Left forelimb (tissue), 1 donor: ENCODE results near the gene NAT14.
A peak's percentile ranks its signal among the peaks of the same experiment; 100 is the strongest.
"Not testable (repeated sequence)": the region's sequence is repeated elsewhere in the genome, so short reads cannot be mapped to it uniquely, and the experiment has no call there.

Experiments used
- DNase-seq: peaks from one replicate; pipeline ENCODE4 v3.0.0-alpha.2; 2018; ENCODE audit warnings: low spot score

NAT14 gene

GRCh38 chr19:55503157-55503501 lies 18.1 kb downstream of the NAT14 start:
- DNase-seq, result no peak

GRCh38 chr19:55503502-55504251 lies 18.7 kb downstream of the NAT14 start:
- DNase-seq, result peak; percentile 94

GRCh38 chr19:55504252-55504603 lies 19.2 kb downstream of the NAT14 start:
- DNase-seq, result no peak

GRCh38 chr19:55504981-55505380 lies 20.0 kb downstream of the NAT14 start:
- no peak for DNase-seq

- no peak for DNase-seq
Observed at GRCh38 chr19:55508120-55508519, 23.1 kb downstream of the NAT14 start.

- DNase-seq, result peak; percentile 94
Observed at GRCh38 chr19:55516878-55517620, 32.1 kb downstream of the NAT14 start.

- no peak for DNase-seq
Observed at GRCh38 chr19:55519451-55520311, 34.7 kb downstream of the NAT14 start.

GRCh38 chr19:55520691-55521292 lies 35.8 kb downstream of the NAT14 start:
- no peak for DNase-seq

GRCh38 chr19:55525289-55526101 lies 40.5 kb downstream of the NAT14 start:
- DNase-seq, result no peak

- DNase-seq, result no peak
Observed at GRCh38 chr19:55526216-55527196, 41.5 kb downstream of the NAT14 start.

GRCh38 chr19:55527197-55528029 lies 42.4 kb downstream of the NAT14 start:
- DNase-seq, result no peak

GRCh38 chr19:55528030-55528803 lies 43.2 kb downstream of the NAT14 start:
- no peak for DNase-seq

- no peak for DNase-seq
Observed at GRCh38 chr19:55529636-55530234, 44.7 kb downstream of the NAT14 start.

- no peak for DNase-seq
Observed at GRCh38 chr19:55530996-55531395, 46.0 kb downstream of the NAT14 start.

GRCh38 chr19:55534280-55534679 lies 49.3 kb downstream of the NAT14 start:
- DNase-seq, result not testable (repeated sequence)

- DNase-seq, result no peak
Observed at GRCh38 chr19:55535173-55535964, 50.4 kb downstream of the NAT14 start.

GRCh38 chr19:55535965-55536350 lies 51.0 kb downstream of the NAT14 start:
- no peak for DNase-seq
